H9 (cell line): Measurements from ENCODE around the gene MMP24OS. TPM values are rescaled to one million over a fixed set of nuclear protein-coding genes. Genes with fewer than 3 reads are reported as not detected.

Source experiments
- DNase-seq: peaks from one replicate; pipeline ENCODE4 v3.0.0-alpha.2; 2017
- H2AFZ ChIP-seq: one replicate; pipeline ENCODE4 v1.6.1; 2013; ENCODE audit warnings: mild to moderate bottlenecking, low read length, control low read depth, moderate library complexity
- H2AK5ac ChIP-seq: 2 replicates; pipeline ENCODE4 v1.6.1; 2013; ENCODE audit warnings: low read length, control low read depth, mixed read lengths; ENCODE audit not compliant: insufficient read length
- H2BK120ac ChIP-seq: one replicate; pipeline ENCODE4 v1.6.1; 2013; ENCODE audit warnings: low read depth, mild to moderate bottlenecking, low read length, control low read depth, inconsistent platforms; ENCODE audit not compliant: poor library complexity, severe bottlenecking
- H2BK12ac ChIP-seq: 2 replicates; pipeline ENCODE4 v1.6.1; 2013; ENCODE audit warnings: low read length, control low read depth, mixed read lengths, low read depth; ENCODE audit not compliant: insufficient read length
- H2BK15ac ChIP-seq: 2 replicates; pipeline ENCODE4 v1.6.1; 2013; ENCODE audit warnings: low read depth, low read length, control low read depth
- H2BK20ac ChIP-seq: one replicate; pipeline ENCODE4 v1.6.1; 2013; ENCODE audit warnings: low read depth, mild to moderate bottlenecking, low read length, control low read depth, inconsistent platforms; ENCODE audit not compliant: poor library complexity, severe bottlenecking
- H2BK5ac ChIP-seq: 2 replicates; pipeline ENCODE4 v1.6.1; 2013; ENCODE audit warnings: low read length, control low read depth, mixed read lengths; ENCODE audit not compliant: insufficient read length
- H3K14ac ChIP-seq: 2 replicates; pipeline ENCODE4 v1.6.1; 2013; ENCODE audit warnings: low read length, control low read depth; ENCODE audit not compliant: insufficient read depth
- H3K18ac ChIP-seq: 2 replicates; pipeline ENCODE4 v1.6.1; 2013; ENCODE audit warnings: low read depth, mild to moderate bottlenecking, mixed read lengths, low read length, control low read depth; ENCODE audit not compliant: insufficient read length
- H3K23ac ChIP-seq: 2 replicates; pipeline ENCODE4 v1.6.1; 2013; ENCODE audit warnings: low read length, control low read depth, mixed read lengths, low read depth; ENCODE audit not compliant: insufficient read length
- H3K23me2 ChIP-seq: 2 replicates; pipeline ENCODE4 v1.6.1; 2013; ENCODE audit warnings: low read depth, mild to moderate bottlenecking, mixed read lengths, low read length, control low read depth; ENCODE audit not compliant: insufficient read length, poor library complexity, severe bottlenecking
- H3K27ac ChIP-seq: 2 replicates; pipeline ENCODE4 v1.5.1; 2013; ENCODE audit warnings: low read length, control low read depth, mixed read lengths, low read depth; ENCODE audit not compliant: insufficient read length
- H3K27me3 ChIP-seq: 2 replicates; pipeline ENCODE4 v1.6.1; 2013; ENCODE audit warnings: low read length, control low read depth, inconsistent platforms; ENCODE audit not compliant: insufficient read depth
- H3K4ac ChIP-seq: 2 replicates; pipeline ENCODE4 v1.6.1; 2013; ENCODE audit warnings: low read depth, mild to moderate bottlenecking, control low read depth, inconsistent platforms, low read length, moderate library complexity
- H3K4me1 ChIP-seq: 2 replicates; pipeline ENCODE4 v1.6.1; 2013; ENCODE audit warnings: low read length, control low read depth, inconsistent platforms; ENCODE audit not compliant: insufficient read depth
- H3K4me2 ChIP-seq: 2 replicates; pipeline ENCODE4 v1.6.1; 2013; ENCODE audit warnings: low read length, control low read depth, mixed read lengths; ENCODE audit not compliant: insufficient read length, insufficient read depth
- H3K56ac ChIP-seq: 2 replicates; pipeline ENCODE4 v1.6.1; 2013; ENCODE audit warnings: low read depth, mild to moderate bottlenecking, mixed read lengths, low read length, control low read depth; ENCODE audit not compliant: insufficient read length
- H3K79me1 ChIP-seq: 2 replicates; pipeline ENCODE4 v1.6.1; 2013; ENCODE audit warnings: low read depth, mild to moderate bottlenecking, moderate library complexity, low read length, control low read depth, inconsistent platforms; ENCODE audit not compliant: insufficient read depth, poor library complexity, severe bottlenecking
- H3K79me2 ChIP-seq: 2 replicates; pipeline ENCODE4 v1.6.1; 2013; ENCODE audit warnings: low read length, control low read depth, inconsistent platforms; ENCODE audit not compliant: insufficient read depth
- H3K9ac ChIP-seq: 2 replicates; pipeline ENCODE4 v1.6.1; 2013; ENCODE audit warnings: low read length, control low read depth, mixed read lengths; ENCODE audit not compliant: insufficient read length; ENCODE audit errors: extremely low read depth
- H3K9me3 ChIP-seq: one replicate; pipeline ENCODE4 v1.6.1; 2013; ENCODE audit warnings: low read depth, low read length, inconsistent platforms; ENCODE audit not compliant: control insufficient read depth
- H3T11ph ChIP-seq: one replicate; pipeline ENCODE4 v1.6.1; 2013; ENCODE audit warnings: mild to moderate bottlenecking, low read length, control low read depth, inconsistent platforms
- H4K20me1 ChIP-seq: one replicate; pipeline ENCODE4 v1.6.1; 2013; ENCODE audit not compliant: control insufficient read depth, insufficient read length, insufficient read depth
- H4K5ac ChIP-seq: 2 replicates; pipeline ENCODE4 v1.6.1; 2013; ENCODE audit warnings: low read depth, mild to moderate bottlenecking, mixed read lengths, low read length, control low read depth; ENCODE audit not compliant: insufficient read length
- H4K8ac ChIP-seq: replicated peaks from 2 replicates; pipeline ENCODE4 v1.6.1; 2013; ENCODE audit warnings: low read length, control low read depth, mixed read lengths, low read depth; ENCODE audit not compliant: insufficient read length
- H4K91ac ChIP-seq: 2 replicates; pipeline ENCODE4 v1.6.1; 2013; ENCODE audit warnings: low read depth, mild to moderate bottlenecking, moderate library complexity, mixed read lengths, low read length, control low read depth; ENCODE audit not compliant: insufficient read length
- H3K27ac Mint-ChIP-seq, 3 experiments: 2 replicates in 2 of 3; 3 replicates in 1 of 3; pipeline ENCODE4 v1.8.0; 2020 to 2021; ENCODE audit warnings: mixed read lengths in 3 of 3, mild to moderate bottlenecking in 1 of 3, moderate library complexity in 1 of 3
- H3K27me3 Mint-ChIP-seq: 2 replicates; pipeline ENCODE4 v1.8.0; 2021; ENCODE audit warnings: low read depth, mild to moderate bottlenecking, moderate library complexity, mixed read lengths
- H3K36me3 Mint-ChIP-seq, 3 experiments: 2 replicates in 2 of 3; 3 replicates in 1 of 3; pipeline ENCODE4 v1.8.0; 2020 to 2021; ENCODE audit warnings: low read depth in 3 of 3, mixed read lengths in 3 of 3; ENCODE audit not compliant: insufficient read depth in 1 of 3
- H3K4me1 Mint-ChIP-seq, 2 experiments: 2 replicates each; pipeline ENCODE4 v1.8.0; 2020; ENCODE audit warnings: mixed read lengths in 2 of 2
- H3K4me3 Mint-ChIP-seq, 2 experiments: 2 replicates in 1 of 2; 3 replicates in 1 of 2; pipeline ENCODE4 v1.8.0; 2020 to 2021; ENCODE audit warnings: mild to moderate bottlenecking in 2 of 2, mixed read lengths in 2 of 2, moderate library complexity in 1 of 2
- H3K9me3 Mint-ChIP-seq, 2 experiments: 2 replicates in 1 of 2; 3 replicates in 1 of 2; pipeline ENCODE4 v1.8.0; 2020; ENCODE audit warnings: mild to moderate bottlenecking in 2 of 2, mixed read lengths in 2 of 2, moderate library complexity in 1 of 2
- WGBS: extraction: QIAGEN DNeasy Blood & Tissue Kit; methylation state at CpG from one replicate; pipeline ENCODE4 v1.1.7; 2013; ENCODE audit warnings: missing lambda C conversion rate, low lambda C conversion rate, mixed read lengths; ENCODE audit not compliant: insufficient read length; ENCODE audit errors: extremely low coverage; 5-methylcytosine and 5-hydroxymethylcytosine counted together
- total RNA-seq: library from RNA; stranded (reverse); gene quantifications from 2 replicates; pipeline ENCODE4 v1.2.1, GENCODE V29; 2021
- TF ChIP-seq, protein P1 (sequence below): fragments of 200-600 bp; sonication (generic); conservative IDR thresholded peaks from 3 replicates; pipeline ENCODE4 v1.8.0; 2021; ENCODE audit warnings: antibody characterized with exemption, mild to moderate bottlenecking

The MMP24OS gene
- total RNA-seq, 1 experiment from 2014 or later, result 43.8 TPM

DNA sequence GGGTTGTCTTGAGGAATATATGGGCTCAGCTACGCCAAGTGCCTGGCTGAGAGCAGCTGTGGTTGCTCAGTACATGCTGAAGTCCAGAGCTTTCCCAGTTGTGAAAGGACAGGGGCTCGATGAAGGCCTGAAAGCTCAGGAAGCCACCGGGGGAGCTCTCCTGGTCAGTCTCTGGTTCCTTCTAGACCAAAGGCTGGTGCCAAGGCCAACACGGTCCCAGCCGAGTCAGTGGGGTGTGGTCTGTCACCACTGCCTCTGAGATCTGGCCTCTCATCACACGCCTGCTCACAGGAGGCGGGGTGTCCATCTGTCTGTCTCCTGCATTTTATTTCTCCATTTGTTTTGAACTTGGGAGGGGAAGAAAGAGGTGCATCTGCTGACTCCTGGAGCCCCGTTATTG, 19.2 kb upstream of the MMP24OS start:
- H3K79me1 ChIP-seq, result no peaks in the 10 kb centered on the region
- no peak overlapping the region for H3K23ac ChIP-seq
- H4K8ac ChIP-seq, result no peak overlapping the region
- no peaks in the 10 kb centered on the region; the same call in 1 of the 2 replicates for H3K4me1 ChIP-seq
- no peak overlapping the region for H3K4me2 ChIP-seq
- peak; percentile 50 for DNase-seq
- no peak overlapping the region for H3K27ac ChIP-seq
- no peaks in the 10 kb centered on the region for H3K27me3 ChIP-seq
- no peak overlapping the region for H2AK5ac ChIP-seq
- H3K9me3 ChIP-seq, result no peaks in the 10 kb centered on the region
- no peak overlapping the region for H2BK120ac ChIP-seq
- TF ChIP-seq, protein P1, sequence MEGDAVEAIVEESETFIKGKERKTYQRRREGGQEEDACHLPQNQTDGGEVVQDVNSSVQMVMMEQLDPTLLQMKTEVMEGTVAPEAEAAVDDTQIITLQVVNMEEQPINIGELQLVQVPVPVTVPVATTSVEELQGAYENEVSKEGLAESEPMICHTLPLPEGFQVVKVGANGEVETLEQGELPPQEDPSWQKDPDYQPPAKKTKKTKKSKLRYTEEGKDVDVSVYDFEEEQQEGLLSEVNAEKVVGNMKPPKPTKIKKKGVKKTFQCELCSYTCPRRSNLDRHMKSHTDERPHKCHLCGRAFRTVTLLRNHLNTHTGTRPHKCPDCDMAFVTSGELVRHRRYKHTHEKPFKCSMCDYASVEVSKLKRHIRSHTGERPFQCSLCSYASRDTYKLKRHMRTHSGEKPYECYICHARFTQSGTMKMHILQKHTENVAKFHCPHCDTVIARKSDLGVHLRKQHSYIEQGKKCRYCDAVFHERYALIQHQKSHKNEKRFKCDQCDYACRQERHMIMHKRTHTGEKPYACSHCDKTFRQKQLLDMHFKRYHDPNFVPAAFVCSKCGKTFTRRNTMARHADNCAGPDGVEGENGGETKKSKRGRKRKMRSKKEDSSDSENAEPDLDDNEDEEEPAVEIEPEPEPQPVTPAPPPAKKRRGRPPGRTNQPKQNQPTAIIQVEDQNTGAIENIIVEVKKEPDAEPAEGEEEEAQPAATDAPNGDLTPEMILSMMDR, result no peak; the same call in 2 of the 3 replicates
- no peak overlapping the region; the same call in 1 of the 2 replicates for H3K14ac ChIP-seq
- no peak overlapping the region for H3T11ph ChIP-seq
- no peak overlapping the region for H2AFZ ChIP-seq
- H3K36me3 Mint-ChIP-seq, result no peaks in the 10 kb centered on the region; a peak in 1 of 7 replicates
- H2BK20ac ChIP-seq, result no peak overlapping the region
- no CpG with 5 or more reads among the region's 8 CpGs for WGBS
- H2BK15ac ChIP-seq, result no peak overlapping the region
- no peak overlapping the region for H2BK5ac ChIP-seq
- no peak overlapping the region for H4K91ac ChIP-seq
- no peak overlapping the region for H3K4me3 Mint-ChIP-seq
- no peaks in the 10 kb centered on the region for H3K23me2 ChIP-seq
- peaks cover 4 to 5% of the 10 kb centered on the region in 2 experiments; a peak in 3 of 4 replicates for H3K4me1 Mint-ChIP-seq
- H3K79me2 ChIP-seq, result no peaks in the 10 kb centered on the region
- H4K5ac ChIP-seq, result no peak overlapping the region
- H3K9ac ChIP-seq, result no peak overlapping the region
- no peak overlapping the region for H3K18ac ChIP-seq
- no peaks in the 10 kb centered on the region for H4K20me1 ChIP-seq
- H2BK12ac ChIP-seq, result no peak overlapping the region
- H3K56ac ChIP-seq, result no peak overlapping the region
- no peaks in the 10 kb centered on the region; a peak in 1 of 5 replicates for H3K9me3 Mint-ChIP-seq
- H3K27me3 Mint-ChIP-seq, result peaks cover 13% of the 10 kb centered on the region
- H3K4ac ChIP-seq, result no peak overlapping the region
- no peak overlapping the region for H3K27ac Mint-ChIP-seq
